Measurements from ENCODE around the gene YJEFN3. TPM values are rescaled to one million over a fixed set of nuclear protein-coding genes. Genes with fewer than 3 reads are reported as not detected.

Gene YJEFN3
- total RNA-seq, 1 donor from 2014 or later: 2.6 TPM

DNA sequence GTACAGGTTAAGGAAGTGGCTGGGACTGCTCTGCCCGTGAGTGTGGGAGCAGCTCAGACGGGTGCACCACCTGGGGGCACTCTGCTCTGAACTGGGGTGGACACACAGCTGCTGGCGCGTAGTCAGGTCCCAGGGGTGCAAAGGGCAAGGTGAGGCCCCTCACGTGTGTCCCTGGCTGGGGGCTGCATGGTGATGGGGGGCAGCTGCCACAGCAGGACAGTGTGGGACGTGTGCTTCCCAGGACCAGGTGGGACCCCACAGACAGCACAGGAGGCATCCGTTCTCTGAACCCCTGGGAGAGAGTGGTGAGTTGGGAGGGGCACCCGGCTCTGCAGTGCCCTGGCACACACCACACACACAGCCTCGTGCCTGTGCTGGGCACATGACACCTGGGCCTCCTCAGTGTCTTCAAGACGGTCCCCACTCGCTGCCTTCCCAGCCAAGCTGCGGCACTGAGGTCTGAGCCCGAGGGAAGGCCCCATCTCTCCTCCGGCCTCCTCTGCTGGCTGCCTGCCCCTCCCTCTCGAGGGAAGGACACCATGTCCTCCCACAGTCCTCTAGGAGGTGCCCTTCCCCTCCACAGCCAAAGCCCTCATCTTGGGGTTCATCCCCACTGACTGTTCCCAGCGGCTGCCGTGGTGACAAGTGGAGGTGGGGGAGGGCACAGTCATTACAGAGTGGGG is 34.1 kb downstream of the YJEFN3 start:
- Histone ChIP-seq H3F3A (ENCODE audit: low read depth) (no peaks in the 10 kb centered on the region), H3K4me3 (no peak overlapping the region), H3K9ac (no peak overlapping the region), H3K4me1 (no peaks in the 10 kb centered on the region), H3K27me3 (no peaks in the 10 kb centered on the region), H4K20me1 (ENCODE audit: low read depth) (no peaks in the 10 kb centered on the region), H2AFZ (replicated peaks) (no peak overlapping the region), H3K79me2 (ENCODE audit: low read depth) (no peaks in the 10 kb centered on the region), H3K27ac (no peak overlapping the region), H3K9me3 (ENCODE audit: low read depth) (no peaks in the 10 kb centered on the region), H3K36me3 (no peaks in the 10 kb centered on the region), H3K4me2 (no peak overlapping the region)
- Mint-ChIP-seq H3K36me3 (peaks cover 20% of the 10 kb centered on the region), H3K4me1 (no peaks in the 10 kb centered on the region), H3K4me3 (no peak overlapping the region), H3K9me3 (no peaks in the 10 kb centered on the region), H3K27ac (no peak overlapping the region), H3K27me3 (ENCODE audit: insufficient read depth, low read depth) (peaks cover 5% of the 10 kb centered on the region)
- DNase-seq (ENCODE audit: low spot score): peak; percentile 35
- TF ChIP-seq, protein P1, sequence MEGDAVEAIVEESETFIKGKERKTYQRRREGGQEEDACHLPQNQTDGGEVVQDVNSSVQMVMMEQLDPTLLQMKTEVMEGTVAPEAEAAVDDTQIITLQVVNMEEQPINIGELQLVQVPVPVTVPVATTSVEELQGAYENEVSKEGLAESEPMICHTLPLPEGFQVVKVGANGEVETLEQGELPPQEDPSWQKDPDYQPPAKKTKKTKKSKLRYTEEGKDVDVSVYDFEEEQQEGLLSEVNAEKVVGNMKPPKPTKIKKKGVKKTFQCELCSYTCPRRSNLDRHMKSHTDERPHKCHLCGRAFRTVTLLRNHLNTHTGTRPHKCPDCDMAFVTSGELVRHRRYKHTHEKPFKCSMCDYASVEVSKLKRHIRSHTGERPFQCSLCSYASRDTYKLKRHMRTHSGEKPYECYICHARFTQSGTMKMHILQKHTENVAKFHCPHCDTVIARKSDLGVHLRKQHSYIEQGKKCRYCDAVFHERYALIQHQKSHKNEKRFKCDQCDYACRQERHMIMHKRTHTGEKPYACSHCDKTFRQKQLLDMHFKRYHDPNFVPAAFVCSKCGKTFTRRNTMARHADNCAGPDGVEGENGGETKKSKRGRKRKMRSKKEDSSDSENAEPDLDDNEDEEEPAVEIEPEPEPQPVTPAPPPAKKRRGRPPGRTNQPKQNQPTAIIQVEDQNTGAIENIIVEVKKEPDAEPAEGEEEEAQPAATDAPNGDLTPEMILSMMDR (IDR thresholded peaks at IDR 0.05): peak; percentile 25
- no peak for TF ChIP-seq EZH2 (IDR thresholded peaks at IDR 0.05)

DNA sequence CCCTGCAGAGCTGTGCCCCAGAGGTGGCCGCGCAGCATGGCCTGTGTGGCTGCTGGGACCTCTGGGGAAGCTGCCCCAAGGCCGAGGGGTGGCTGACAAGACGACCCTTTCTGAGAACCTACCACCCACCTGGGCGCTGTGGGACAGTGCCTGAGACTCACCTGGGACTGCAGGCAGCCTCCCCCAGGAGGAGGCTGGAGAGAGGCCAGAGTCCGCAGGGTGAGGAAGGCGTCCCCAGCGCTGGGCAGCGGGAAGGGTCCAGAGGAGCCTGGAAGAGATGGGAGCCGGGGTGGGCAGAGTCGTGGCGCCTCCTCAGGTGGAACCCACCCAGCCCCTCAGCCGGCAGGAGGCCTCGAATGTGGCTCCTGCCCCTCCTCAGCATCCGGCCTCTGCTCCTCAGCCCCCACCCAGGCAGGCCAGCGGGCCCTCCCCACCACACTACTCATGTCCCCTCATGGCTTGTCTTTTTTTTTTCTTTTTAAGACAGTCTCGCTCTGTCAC is 34.7 kb downstream of the YJEFN3 start:
- Histone ChIP-seq H3K36me3 (no peaks in the 10 kb centered on the region), H4K20me1 (ENCODE audit: low read depth) (no peaks in the 10 kb centered on the region), H3K27ac (no peak overlapping the region), H3K4me3 (no peak overlapping the region), H3F3A (ENCODE audit: low read depth) (no peaks in the 10 kb centered on the region), H3K4me1 (no peaks in the 10 kb centered on the region), H3K4me2 (no peak overlapping the region), H2AFZ (replicated peaks) (no peak overlapping the region), H3K9ac (no peak overlapping the region), H3K9me3 (ENCODE audit: low read depth) (no peaks in the 10 kb centered on the region), H3K27me3 (no peaks in the 10 kb centered on the region), H3K79me2 (ENCODE audit: low read depth) (no peaks in the 10 kb centered on the region)
- TF ChIP-seq EZH2 (IDR thresholded peaks at IDR 0.05) (no peak), EZH2phosphoT487 (IDR thresholded peaks at IDR 0.05) (no peak)
- TF ChIP-seq, protein P1 (IDR thresholded peaks at IDR 0.05): no peak
- H3K36me3 Mint-ChIP-seq: peaks cover 21% of the 10 kb centered on the region
- H3K9me3 Mint-ChIP-seq: no peaks in the 10 kb centered on the region
- H3K4me3 Mint-ChIP-seq: no peak overlapping the region
- H3K4me1 Mint-ChIP-seq: no peaks in the 10 kb centered on the region
- no peak for DNase-seq (ENCODE audit: low spot score)
- peaks cover 5% of the 10 kb centered on the region for H3K27me3 Mint-ChIP-seq (ENCODE audit: insufficient read depth, low read depth)
- no peak overlapping the region for H3K27ac Mint-ChIP-seq

DNA sequence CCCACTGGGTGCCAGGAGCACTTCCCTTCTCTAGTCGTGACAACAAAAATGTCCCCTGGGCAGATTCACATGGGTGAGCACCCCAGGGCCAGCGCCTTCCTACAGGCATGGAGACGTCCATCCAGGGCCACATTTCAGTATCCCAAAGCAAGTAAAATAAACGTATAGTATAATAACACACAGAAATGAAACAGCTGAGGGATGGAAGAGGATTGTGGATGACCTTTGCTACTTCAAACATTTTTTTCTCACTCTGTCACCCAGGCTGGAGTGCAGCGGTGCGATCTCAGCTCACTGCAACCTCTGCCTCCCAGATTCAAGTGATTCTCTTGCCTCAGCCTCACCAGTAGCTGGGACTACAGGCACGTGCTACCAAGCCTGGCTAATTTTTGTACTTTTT is 37.6 kb downstream of the YJEFN3 start:
- Histone ChIP-seq H3K9ac (no peak overlapping the region), H3K4me1 (no peaks in the 10 kb centered on the region), H3F3A (ENCODE audit: low read depth) (no peaks in the 10 kb centered on the region), H3K9me3 (ENCODE audit: low read depth) (no peaks in the 10 kb centered on the region), H3K27me3 (no peaks in the 10 kb centered on the region), H3K27ac (no peak overlapping the region), H3K36me3 (no peaks in the 10 kb centered on the region), H3K4me2 (no peak overlapping the region), H4K20me1 (ENCODE audit: low read depth) (no peaks in the 10 kb centered on the region), H2AFZ (replicated peaks) (no peak overlapping the region), H3K4me3 (no peak overlapping the region), H3K79me2 (ENCODE audit: low read depth) (no peaks in the 10 kb centered on the region)
- H3K9me3 Mint-ChIP-seq: no peaks in the 10 kb centered on the region
- H3K27ac Mint-ChIP-seq: no peak overlapping the region
- DNase-seq (ENCODE audit: low spot score): no peak
- no peak overlapping the region for H3K4me3 Mint-ChIP-seq
- no peak for TF ChIP-seq EZH2phosphoT487 (IDR thresholded peaks at IDR 0.05)
- TF ChIP-seq, protein P1 (IDR thresholded peaks at IDR 0.05): no peak
- no peak for TF ChIP-seq EZH2 (IDR thresholded peaks at IDR 0.05)
- H3K27me3 Mint-ChIP-seq (ENCODE audit: insufficient read depth, low read depth): peaks cover 7% of the 10 kb centered on the region
- no peaks in the 10 kb centered on the region for H3K4me1 Mint-ChIP-seq
- H3K36me3 Mint-ChIP-seq: peaks cover 29% of the 10 kb centered on the region
